DND-41 (cell line): ENCODE results near the gene IFNA10.
A peak's percentile ranks its signal among the peaks of the same experiment; 100 is the strongest.
"Not testable (repeated sequence)": the region's sequence is repeated elsewhere in the genome, so short reads cannot be mapped to it uniquely, and the experiment has no call there.

Experiments used
- ATAC-seq: fragments of 200-7000 bp; cut with Tn5 transposase; 3 replicates; pipeline ENCODE4 v1.9.1; 2021; ENCODE audit warnings: low read depth; ENCODE audit not compliant: insufficient read depth
- DNase-seq: peaks from one replicate; pipeline ENCODE4 v3.0.0-alpha.2; 2020
- H2AFZ ChIP-seq: 2 replicates; pipeline ENCODE4 v1.6.0; 2012; ENCODE audit warnings: low read depth, low read length
- H3K27ac ChIP-seq: 2 replicates; pipeline ENCODE4 v1.5.1; 2012; ENCODE audit warnings: low read length, inconsistent platforms
- H3K27me3 ChIP-seq: fragments of 200-600 bp; sonication (generic); 2 replicates; pipeline ENCODE4 v1.6.0; 2012; ENCODE audit warnings: low read length, mild to moderate bottlenecking, inconsistent platforms; ENCODE audit not compliant: insufficient read depth, poor library complexity
- H3K36me3 ChIP-seq: 2 replicates; pipeline ENCODE4 v1.5.1; 2012; ENCODE audit warnings: low read length, inconsistent platforms; ENCODE audit not compliant: insufficient read depth
- H3K4me1 ChIP-seq: 2 replicates; pipeline ENCODE4 v1.5.1; 2012; ENCODE audit warnings: mild to moderate bottlenecking, low read length; ENCODE audit not compliant: insufficient read depth
- H3K4me2 ChIP-seq: 2 replicates; pipeline ENCODE4 v1.6.0; 2012; ENCODE audit warnings: mild to moderate bottlenecking, moderate library complexity, low read length, inconsistent platforms; ENCODE audit not compliant: insufficient read depth
- H3K4me3 ChIP-seq, 2 experiments: fragments of 200-600 bp in 1 of 2; shearing (Covaris generic) in 1 of 2; 2 replicates each; pipeline ENCODE4 v1.5.1; 2012 to 2016; ENCODE audit warnings: inconsistent platforms in 2 of 2, low read length in 2 of 2, mild to moderate bottlenecking in 2 of 2, low read depth in 1 of 2, moderate library complexity in 1 of 2
- H3K79me2 ChIP-seq: 2 replicates; pipeline ENCODE4 v1.6.0; 2012; ENCODE audit warnings: low read length, inconsistent platforms; ENCODE audit not compliant: insufficient read depth
- H3K9ac ChIP-seq: 2 replicates; pipeline ENCODE4 v1.6.0; 2012; ENCODE audit warnings: low read depth, mild to moderate bottlenecking, inconsistent platforms, low read length, moderate library complexity
- H3K9me3 ChIP-seq: 2 replicates; pipeline ENCODE4 v1.5.1; 2012; ENCODE audit warnings: low read length, moderate library complexity, mild to moderate bottlenecking, inconsistent platforms; ENCODE audit not compliant: insufficient read depth, severe bottlenecking
- H4K20me1 ChIP-seq: 2 replicates; pipeline ENCODE4 v1.6.0; 2012; ENCODE audit warnings: low read length; ENCODE audit not compliant: insufficient read depth
- CTCF ChIP-seq: IDR thresholded peaks from 2 replicates; pipeline ENCODE4 v1.5.1; 2012; ENCODE audit warnings: borderline replicate concordance, low read length, moderate library complexity, mild to moderate bottlenecking; ENCODE audit not compliant: poor library complexity, severe bottlenecking; ENCODE audit errors: extremely low read depth
- EZH2 ChIP-seq: IDR thresholded peaks from 3 replicates; pipeline ENCODE4 v1.6.1; 2012; ENCODE audit warnings: borderline replicate concordance, low read depth, mild to moderate bottlenecking, moderate library complexity, low read length, inconsistent platforms; ENCODE audit not compliant: severe bottlenecking

IFNA10 gene

GRCh38 chr9:21210311-21210710, 3.4 kb upstream of the IFNA10 start:
- no peaks in the 10 kb centered on the region for H4K20me1 ChIP-seq
- TF ChIP-seq CTCF (no peak), EZH2 (no peak)
- no peak overlapping the region for H3K27ac ChIP-seq
- H3K9me3 ChIP-seq, result no peaks in the 10 kb centered on the region
- no peaks in the 10 kb centered on the region for H3K27me3 ChIP-seq
- no peaks in the 10 kb centered on the region for H3K4me1 ChIP-seq
- ATAC-seq (no peak), DNase-seq (no peak)
- no peak overlapping the region for H2AFZ ChIP-seq
- H3K4me2 ChIP-seq, result no peak overlapping the region
- H3K36me3 ChIP-seq, result no peaks in the 10 kb centered on the region
- no peaks in the 10 kb centered on the region for H3K79me2 ChIP-seq
- no peak overlapping the region for H3K9ac ChIP-seq
- H3K4me3 ChIP-seq, result no peak overlapping the region

- H3K27ac ChIP-seq, result no peak overlapping the region
- no peaks in the 10 kb centered on the region for H3K27me3 ChIP-seq
- no peaks in the 10 kb centered on the region for H3K9me3 ChIP-seq
- no peak for ATAC-seq
- no peaks in the 10 kb centered on the region for H4K20me1 ChIP-seq
- DNase-seq, result no peak
- no peak overlapping the region for H2AFZ ChIP-seq
- no peak overlapping the region for H3K9ac ChIP-seq
- no peak overlapping the region for H3K4me3 ChIP-seq
- no peaks in the 10 kb centered on the region for H3K36me3 ChIP-seq
- TF ChIP-seq CTCF (no peak), EZH2 (no peak)
- H3K4me2 ChIP-seq, result no peak overlapping the region
- no peaks in the 10 kb centered on the region for H3K79me2 ChIP-seq
- no peaks in the 10 kb centered on the region for H3K4me1 ChIP-seq
These were observed 1.7 kb downstream of the IFNA10 start for GRCh38 chr9:21205204-21205603.

- not testable (repeated sequence) for H3K36me3 ChIP-seq, H4K20me1 ChIP-seq, H3K4me3 ChIP-seq, H3K79me2 ChIP-seq, H3K9me3 ChIP-seq, ATAC-seq, H2AFZ ChIP-seq, H3K27ac ChIP-seq, H3K27me3 ChIP-seq, H3K4me1 ChIP-seq, H3K4me2 ChIP-seq, H3K9ac ChIP-seq, DNase-seq
These were observed 4.8 kb downstream of the IFNA10 start, which contains the start of gene IFNA7 for GRCh38 chr9:21202105-21202504. Gene IFNA7, minus strand, starts transcription at chr9:21202205. Its CDS starts 40 bp downstream, at chr9:21202165.

- peak; percentile 52 for DNase-seq
- not testable (repeated sequence) for H4K20me1 ChIP-seq, H3K9ac ChIP-seq, H3K79me2 ChIP-seq, H2AFZ ChIP-seq, H3K4me1 ChIP-seq, H3K4me3 ChIP-seq, H3K36me3 ChIP-seq, H3K9me3 ChIP-seq, H3K27me3 ChIP-seq, H3K27ac ChIP-seq
- H3K4me2 ChIP-seq, result peak overlapping the region; percentile 23; the same call in 1 of the 2 replicates
- TF ChIP-seq CTCF, result peak; percentile 66
- ATAC-seq, result peak; percentile 93
These were observed 11.8 kb downstream of the IFNA10 start for GRCh38 chr9:21194867-21195776.

- H3K36me3 ChIP-seq, DNase-seq, H3K9ac ChIP-seq, H3K27me3 ChIP-seq, H3K4me1 ChIP-seq, H3K27ac ChIP-seq, H2AFZ ChIP-seq, H3K4me2 ChIP-seq, ATAC-seq, H4K20me1 ChIP-seq, H3K9me3 ChIP-seq, H3K79me2 ChIP-seq, H3K4me3 ChIP-seq: not testable (repeated sequence)
These were observed 19.5 kb downstream of the IFNA10 start, which contains the start of gene IFNA4 for GRCh38 chr9:21187487-21187886. Gene IFNA4, minus strand, starts transcription at chr9:21187587. Its CDS starts 56 bp downstream, at chr9:21187531.
